Right lobe of liver (tissue), 6 donors: ENCODE results near the gene ZNF581. TPM values are rescaled to one million over a fixed set of nuclear protein-coding genes. Genes with fewer than 3 reads are reported as not detected.

Source experiments
- ATAC-seq, 4 donors: fragments of 200-7000 bp; cut with Tn5 transposase; one replicate each; pipeline ENCODE4 v1.9.1; 2020; ENCODE audit warnings: mild to moderate bottlenecking in 4 of 4, moderate library complexity in 4 of 4
- DNase-seq, 3 donors: peaks; one replicate each; pipeline ENCODE4 v3.0.0-alpha.2; 2020
- H3K27ac ChIP-seq, 3 donors: fragments of 200-600 bp; one replicate each; pipeline ENCODE4 v1.8.0; 2022
- H3K27me3 ChIP-seq, 2 donors: fragments of 200-600 bp; one replicate each; pipeline ENCODE4 v1.8.0; 2022
- H3K36me3 ChIP-seq, 4 donors: fragments of 200-600 bp; sonication (generic) in 1 of 4; one replicate each; pipeline versions ENCODE4 v1.5.1 to v1.8.0; 2017 to 2022; ENCODE audit warnings: control low read depth in 1 of 4
- H3K4me1 ChIP-seq, 4 donors: fragments of 200-600 bp; sonication (generic) in 1 of 4; one replicate each; pipeline versions ENCODE4 v1.5.1 to v1.8.0; 2017 to 2022; ENCODE audit warnings: control low read depth in 1 of 4
- H3K4me3 ChIP-seq, 3 donors: fragments of 200-600 bp; one replicate each; pipeline ENCODE4 v1.8.0; 2022
- H3K9me3 ChIP-seq, 4 donors: fragments of 200-600 bp; sonication (generic) in 1 of 4; one replicate each; pipeline versions ENCODE4 v1.5.1 to v1.8.0; 2017 to 2022; ENCODE audit warnings: control low read depth in 1 of 4
- POLR2A ChIP-seq: fragments of 450-650 bp; IDR thresholded peaks from one replicate; pipeline ENCODE4 v1.6.1; 2017; ENCODE audit warnings: antibody characterized with exemption, mild to moderate bottlenecking
- WGBS: methylation state at CpG from one replicate; pipeline ENCODE4 v1.1.6; 2018; ENCODE audit warnings: low coverage, low lambda C conversion rate; ENCODE audit not compliant: insufficient coverage; ENCODE audit errors: missing lambda C conversion rate; 5-methylcytosine and 5-hydroxymethylcytosine counted together
- intact Hi-C, 2 donors: fragments of 100-400 bp; cut with DNase I; formaldehyde crosslinking; loops; one replicate each; pipeline versions ENCODE4 v1.11.2 to v1.14.1; 2022
- total RNA-seq, 6 experiments: library from RNA; depleted of rRNA in 2 of 6; stranded (reverse); fragments of >200 nt in 2 of 6; fragmentation: NEBNext Ultra II Directional in 3 of 6; extraction: Animal tissue kit (Norgen Biotek cat#: 25700) in 3 of 6; gene quantifications; one replicate each; pipeline versions ENCODE4 v1.1.0 to v1.2.4, GENCODE V29; 2016 to 2023
- TF ChIP-seq, protein P1 (sequence below), 4 donors: fragments of 200-600 bp in 3 of 4; fragments of 450-650 bp in 1 of 4; IDR thresholded peaks; one replicate each; pipeline versions ENCODE4 v1.5.1 to v1.8.0; 2016 to 2022; ENCODE audit warnings: antibody characterized with exemption in 4 of 4, mild to moderate bottlenecking in 2 of 4
- donor health status: DM: no; HTN: yes; CAD: no.
- donor health status: DM: no; HTN: no; CAD: no.
- donor health status: DM: no; HTN: no; CAD: no.
- donor health status: DM: no; HTN: yes; CAD: no.
- donor health status: DM: no; HTN: yes; CAD: no.

ZNF581 gene
- total RNA-seq, 6 experiments from 2014 or later: 2.7 to 7.3 (median 5.1) TPM

DNA sequence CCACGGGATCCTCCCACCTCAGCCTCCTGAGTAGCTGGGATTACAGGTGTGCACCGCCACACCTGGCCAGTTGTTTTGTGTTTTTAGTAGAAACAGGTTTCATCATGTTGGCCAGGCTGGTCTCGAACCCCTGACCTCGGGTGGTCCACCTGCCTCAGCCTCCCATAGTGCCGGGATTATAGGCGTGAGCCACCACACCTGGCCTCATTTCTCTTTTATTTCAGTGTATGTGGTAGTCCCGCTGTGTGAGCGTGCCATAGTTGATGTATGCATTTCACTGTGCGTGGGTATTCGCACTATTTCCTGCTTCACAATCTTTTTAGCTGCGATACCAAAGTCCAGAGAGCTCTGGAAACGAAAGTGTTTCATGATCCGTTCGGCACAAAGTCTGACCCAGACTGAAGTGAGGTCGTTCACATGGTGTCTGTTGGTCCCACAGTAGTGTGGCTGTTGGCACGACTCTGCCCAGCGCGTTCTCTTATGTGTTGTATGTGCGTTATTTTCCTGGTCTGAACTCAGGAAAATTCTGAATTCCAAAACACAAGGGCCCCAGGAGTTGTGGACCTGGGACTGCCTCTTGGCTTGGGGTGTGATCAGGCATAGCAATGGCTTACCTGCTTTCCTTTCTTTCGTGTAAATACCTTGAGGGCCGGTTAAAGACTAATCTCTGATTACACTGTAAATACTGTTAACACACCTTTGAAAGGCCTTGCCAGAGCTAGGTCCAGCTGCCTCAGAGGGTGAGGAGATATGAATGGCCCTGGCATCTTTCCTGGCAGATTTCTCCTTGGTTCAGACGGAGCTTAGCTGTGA, 40.2 kb downstream of the ZNF581 start:
- intact Hi-C loops: loop anchor here in 1 of 2 donors (10.0 kb wide), 1 partner anchor 121 kb away; no protein-coding TSS in a partner anchor
- H3K27ac ChIP-seq: peak overlapping the region; percentile 79 to 91 (median 91)
- TF ChIP-seq, protein P1, sequence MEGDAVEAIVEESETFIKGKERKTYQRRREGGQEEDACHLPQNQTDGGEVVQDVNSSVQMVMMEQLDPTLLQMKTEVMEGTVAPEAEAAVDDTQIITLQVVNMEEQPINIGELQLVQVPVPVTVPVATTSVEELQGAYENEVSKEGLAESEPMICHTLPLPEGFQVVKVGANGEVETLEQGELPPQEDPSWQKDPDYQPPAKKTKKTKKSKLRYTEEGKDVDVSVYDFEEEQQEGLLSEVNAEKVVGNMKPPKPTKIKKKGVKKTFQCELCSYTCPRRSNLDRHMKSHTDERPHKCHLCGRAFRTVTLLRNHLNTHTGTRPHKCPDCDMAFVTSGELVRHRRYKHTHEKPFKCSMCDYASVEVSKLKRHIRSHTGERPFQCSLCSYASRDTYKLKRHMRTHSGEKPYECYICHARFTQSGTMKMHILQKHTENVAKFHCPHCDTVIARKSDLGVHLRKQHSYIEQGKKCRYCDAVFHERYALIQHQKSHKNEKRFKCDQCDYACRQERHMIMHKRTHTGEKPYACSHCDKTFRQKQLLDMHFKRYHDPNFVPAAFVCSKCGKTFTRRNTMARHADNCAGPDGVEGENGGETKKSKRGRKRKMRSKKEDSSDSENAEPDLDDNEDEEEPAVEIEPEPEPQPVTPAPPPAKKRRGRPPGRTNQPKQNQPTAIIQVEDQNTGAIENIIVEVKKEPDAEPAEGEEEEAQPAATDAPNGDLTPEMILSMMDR (IDR thresholded peaks at IDR 0.05): no peak
- peak; percentile 43 for TF ChIP-seq POLR2A
- 45% methylated on average over 15 of the region's 22 CpGs for WGBS
- peaks cover 0 to 33% (median 16%) of the 10 kb centered on the region in 4 donors for H3K36me3 ChIP-seq
- H3K27me3 ChIP-seq: no peaks in the 10 kb centered on the region
- H3K4me1 ChIP-seq: peaks cover 0 to 46% (median 20%) of the 10 kb centered on the region in 4 donors
- H3K4me3 ChIP-seq: peak overlapping the region in 2 of 3 donors; percentile 31 to 34
- ATAC-seq (peak; percentile 85 to 89 (median 86)), DNase-seq (peak; percentile 60 to 84 (median 76))
- no peaks in the 10 kb centered on the region for H3K9me3 ChIP-seq

DNA sequence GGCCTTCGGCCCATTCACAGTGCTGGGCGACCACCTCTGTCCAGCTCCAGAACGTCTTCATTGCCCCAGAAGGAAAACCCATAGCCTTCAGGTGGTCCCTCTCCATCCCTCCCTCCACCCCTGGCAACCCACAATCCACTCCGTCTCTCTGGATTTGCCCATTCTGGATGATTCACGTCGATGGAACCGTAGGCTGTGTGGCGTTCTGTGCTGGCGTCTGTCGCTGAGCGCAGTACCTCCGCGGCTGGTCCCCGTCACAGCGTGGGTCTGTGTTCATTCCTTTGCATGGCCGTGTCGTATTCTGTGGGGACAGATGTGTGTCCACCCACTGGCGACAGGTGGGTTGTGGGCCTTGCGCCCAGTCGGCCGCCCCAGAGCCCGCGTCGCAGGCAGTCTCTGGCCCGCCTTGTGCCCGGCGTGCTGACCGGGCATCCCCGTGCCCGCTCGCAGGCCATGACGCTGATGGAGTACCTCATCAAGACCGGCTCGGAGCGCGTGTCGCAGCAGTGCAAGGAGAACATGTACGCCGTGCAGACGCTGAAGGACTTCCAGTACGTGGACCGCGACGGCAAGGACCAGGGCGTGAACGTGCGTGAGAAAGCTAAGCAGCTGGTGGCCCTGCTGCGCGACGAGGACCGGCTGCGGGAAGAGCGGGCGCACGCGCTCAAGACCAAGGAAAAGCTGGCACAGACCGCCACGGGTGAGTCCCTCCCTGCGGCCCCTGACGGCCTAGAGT, 41.7 kb downstream of the ZNF581 start:
- DNase-seq (peak in 2 of 3 donors; percentile 27 to 58), ATAC-seq (no peak)
- no peak for TF ChIP-seq POLR2A
- TF ChIP-seq, protein P1 (IDR thresholded peaks at IDR 0.05): no peak
- Histone ChIP-seq H3K9me3 (no peaks in the 10 kb centered on the region), H3K27ac (peak overlapping the region; percentile 68 to 91 (median 91)), H3K36me3 (peaks cover 0 to 35% (median 14%) of the 10 kb centered on the region in 4 donors), H3K4me3 (no peak overlapping the region), H3K27me3 (no peaks in the 10 kb centered on the region), H3K4me1 (peaks cover 0 to 38% (median 17%) of the 10 kb centered on the region in 4 donors)
- intact Hi-C loops: loop anchor here in 1 of 2 donors (10.0 kb wide), 1 partner anchor 120 kb away; no protein-coding TSS in a partner anchor
- WGBS: 96% methylated on average over 30 of the region's 60 CpGs

DNA sequence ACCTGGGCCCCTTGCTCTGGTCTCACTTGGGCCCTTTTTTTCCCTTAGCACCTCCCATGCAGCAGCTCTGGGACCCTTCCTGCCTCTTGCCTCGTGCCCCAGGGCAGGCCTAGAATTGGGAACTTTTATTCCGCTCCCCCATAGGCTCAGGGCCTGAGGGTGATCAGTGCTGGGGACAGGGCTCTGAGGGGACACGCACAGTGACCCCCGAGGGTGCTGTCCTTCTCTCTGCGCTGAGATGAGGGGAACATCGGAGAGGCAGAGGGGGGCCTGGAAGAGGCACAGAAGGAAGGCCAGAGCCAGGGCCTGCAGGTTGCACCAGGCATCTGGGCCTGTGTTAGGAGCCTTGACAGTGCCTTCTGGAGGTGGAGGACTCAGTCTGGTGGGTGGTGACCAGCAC, 42.3 kb downstream of the ZNF581 start:
- no peaks in the 10 kb centered on the region for H3K27me3 ChIP-seq
- no peaks in the 10 kb centered on the region for H3K9me3 ChIP-seq
- peaks cover 0 to 36% (median 17%) of the 10 kb centered on the region in 4 donors for H3K4me1 ChIP-seq
- ATAC-seq (no peak), DNase-seq (peak in 1 of 3 donors; percentile 35)
- no peak overlapping the region for H3K4me3 ChIP-seq
- H3K36me3 ChIP-seq: peaks cover 0 to 40% (median 18%) of the 10 kb centered on the region in 4 donors
- 100% methylated on average over 1 of the region's 6 CpGs for WGBS
- no peak for TF ChIP-seq POLR2A
- TF ChIP-seq, protein P1 (IDR thresholded peaks at IDR 0.05): no peak
- H3K27ac ChIP-seq: no peak overlapping the region
- intact Hi-C loops: loop anchor here in 1 of 2 donors (10.0 kb wide), 1 partner anchor 119 kb away; no protein-coding TSS in a partner anchor

DNA sequence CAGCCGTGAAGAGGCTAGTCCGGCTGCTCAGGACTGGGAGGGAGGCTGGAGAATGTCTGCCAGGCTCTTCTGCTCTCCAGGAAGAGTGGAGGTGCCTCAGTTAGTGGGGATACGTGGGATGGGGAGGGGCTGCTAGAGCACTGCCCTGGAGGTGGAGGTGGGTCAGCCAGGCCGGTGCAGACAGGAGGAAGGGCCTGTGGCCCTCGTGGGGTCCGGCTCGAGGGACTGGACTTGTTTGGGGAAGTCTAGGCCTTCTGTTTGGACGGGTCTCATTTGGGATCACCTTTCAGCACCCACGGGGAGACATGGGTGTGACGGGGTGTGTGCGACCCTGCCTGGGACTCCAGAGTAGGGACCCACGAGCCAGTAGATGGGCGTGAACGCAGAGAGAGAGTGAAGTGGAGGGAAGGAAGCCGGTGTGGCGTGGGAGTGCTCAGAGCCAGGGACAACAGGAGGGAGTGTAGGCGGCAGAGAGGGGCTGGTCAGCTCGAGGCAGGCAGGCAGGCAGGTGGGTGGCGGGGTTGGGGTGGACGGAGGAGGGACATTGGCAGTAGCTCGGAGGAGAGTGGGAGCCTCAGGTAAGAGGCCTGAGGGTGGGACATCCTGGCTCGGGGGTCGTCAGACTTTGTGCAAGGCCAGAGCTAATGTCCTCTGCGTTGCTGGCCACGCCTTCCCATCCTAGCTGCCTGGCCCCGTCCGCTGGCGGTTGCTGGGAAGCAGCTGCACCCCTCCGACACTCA, 43.0 kb downstream of the ZNF581 start:
- DNase-seq (peak in 2 of 3 donors; percentile 16 to 37), ATAC-seq (no peak)
- no peak for TF ChIP-seq POLR2A
- TF ChIP-seq, protein P1 (IDR thresholded peaks at IDR 0.05): no peak
- WGBS: 86% methylated on average over 18 of the region's 29 CpGs
- Histone ChIP-seq H3K4me3 (no peak overlapping the region), H3K4me1 (peaks cover 0 to 33% (median 15%) of the 10 kb centered on the region in 4 donors), H3K27me3 (no peaks in the 10 kb centered on the region), H3K27ac (no peak overlapping the region), H3K9me3 (no peaks in the 10 kb centered on the region), H3K36me3 (peaks cover 0 to 38% (median 19%) of the 10 kb centered on the region in 4 donors)
- intact Hi-C loops: loop anchor here in 1 of 2 donors (10.0 kb wide), 1 partner anchor 118 kb away; no protein-coding TSS in a partner anchor
